Upper lobe of left lung (tissue), 6 donors: Measurements from ENCODE around the gene GATAD2B. TPM values are rescaled to one million over a fixed set of nuclear protein-coding genes. Genes with fewer than 3 reads are reported as not detected.
A peak's percentile ranks its signal among the peaks of the same experiment; 100 is the strongest.

ENCODE experiments used
- ATAC-seq, 2 donors: fragments of 200-7000 bp; cut with Tn5 transposase; one replicate each; pipeline ENCODE4 v1.9.1; 2022; ENCODE audit warnings: mild to moderate bottlenecking in 2 of 2, moderate library complexity in 2 of 2; ENCODE audit not compliant: low FRiP score in 2 of 2
- DNase-seq, 2 donors: peaks; one replicate each; pipeline ENCODE4 v3.0.0-alpha.2; 2019 to 2020
- H3K27ac ChIP-seq, 4 donors: fragments of 200-600 bp; sonication (generic); one replicate each; pipeline ENCODE4 v1.5.1; 2016 to 2019
- H3K27me3 ChIP-seq, 4 donors: fragments of 200-600 bp; sonication (generic); one replicate each; pipeline ENCODE4 v1.5.1; 2017 to 2019
- H3K36me3 ChIP-seq, 4 donors: fragments of 200-600 bp; sonication (generic); one replicate each; pipeline ENCODE4 v1.5.1; 2016 to 2019
- H3K4me1 ChIP-seq, 4 donors: fragments of 200-600 bp; sonication (generic); one replicate each; pipeline ENCODE4 v1.5.1; 2018 to 2019
- H3K4me3 ChIP-seq, 4 donors: fragments of 200-600 bp; sonication (generic); one replicate each; pipeline ENCODE4 v1.5.1; 2017 to 2019; ENCODE audit warnings: mild to moderate bottlenecking in 2 of 4, moderate library complexity in 1 of 4
- H3K9me3 ChIP-seq, 4 donors: fragments of 200-600 bp; sonication (generic); one replicate each; pipeline ENCODE4 v1.5.1; 2018 to 2019
- EP300 ChIP-seq, 4 donors: sonication (generic); formaldehyde crosslinking; IDR thresholded peaks; one replicate each; pipeline ENCODE4 v1.5.1; 2017; ENCODE audit warnings: antibody characterized with exemption in 4 of 4, control low read depth in 2 of 4
- POLR2A ChIP-seq, 4 donors: fragments of 450-650 bp; IDR thresholded peaks; one replicate each; pipeline ENCODE4 v1.5.1; 2016 to 2017; ENCODE audit warnings: antibody characterized with exemption in 4 of 4, mild to moderate bottlenecking in 2 of 4
- POLR2AphosphoS5 ChIP-seq, 2 donors: sonication (generic); formaldehyde crosslinking; IDR thresholded peaks; one replicate each; pipeline ENCODE4 v1.5.1; 2017; ENCODE audit warnings: antibody characterized with exemption in 2 of 2
- WGBS, 2 donors: methylation state at CpG; one replicate each; pipeline ENCODE4 v1.1.5; 2017 to 2018; 5-methylcytosine and 5-hydroxymethylcytosine counted together
- total RNA-seq, 6 donors: library from RNA; depleted of rRNA in 4 of 6; stranded (reverse); fragments of >200 nt in 4 of 6; gene quantifications; one replicate each; pipeline versions ENCODE4 v1.1.0 to v1.2.1, GENCODE V29; 2016 to 2021
- TF ChIP-seq, protein P1 (sequence below), 6 experiments: fragments of 450-650 bp in 4 of 6; fragments of 200-600 bp in 2 of 6; sonication (generic) in 2 of 6; IDR thresholded peaks; one replicate each; pipeline ENCODE4 v1.5.1; 2016 to 2019; ENCODE audit warnings: antibody characterized with exemption in 6 of 6
- donor health status: DM: no; HTN: no; CAD: no; lungs with moderate emphysema.
- donor health status: DM: no; HTN: yes; CAD: no; lungs with severe emphysema.

The GATAD2B gene
- total RNA-seq, 6 donors from 2014 or later, result 16.0 to 50.3 (median 37.8) TPM

DNA sequence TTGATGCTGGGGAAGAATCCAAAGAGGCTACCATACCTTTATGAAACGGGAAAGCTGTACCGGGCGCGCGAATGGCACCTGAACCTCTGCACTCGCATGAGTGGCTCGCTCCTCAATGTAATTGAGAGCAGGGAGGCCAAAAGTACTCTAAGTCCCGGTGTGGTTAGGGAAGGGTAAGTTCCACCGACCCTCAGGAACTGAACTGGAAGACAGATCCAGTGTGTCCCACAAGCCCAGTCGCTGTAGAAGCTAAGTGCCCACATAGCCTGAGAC lies 1.0 kb downstream of the GATAD2B start:
- Histone ChIP-seq H3K36me3 (no peaks in the 10 kb centered on the region), H3K4me3 (peak overlapping the region; percentile 73 to 93 (median 88)), H3K9me3 (no peaks in the 10 kb centered on the region), H3K27ac (peak overlapping the region; percentile 89 to 99 (median 91)), H3K4me1 (peaks cover 28 to 35% (median 31%) of the 10 kb centered on the region in 4 donors), H3K27me3 (no peaks in the 10 kb centered on the region)
- ATAC-seq (no peak), DNase-seq (no peak)
- WGBS, 2 donors, result 2 to 4% methylated on average over 10 of the region's 10 CpGs
- TF ChIP-seq EP300 (IDR thresholded peaks at IDR 0.05), result no peak
- TF ChIP-seq, protein P1, sequence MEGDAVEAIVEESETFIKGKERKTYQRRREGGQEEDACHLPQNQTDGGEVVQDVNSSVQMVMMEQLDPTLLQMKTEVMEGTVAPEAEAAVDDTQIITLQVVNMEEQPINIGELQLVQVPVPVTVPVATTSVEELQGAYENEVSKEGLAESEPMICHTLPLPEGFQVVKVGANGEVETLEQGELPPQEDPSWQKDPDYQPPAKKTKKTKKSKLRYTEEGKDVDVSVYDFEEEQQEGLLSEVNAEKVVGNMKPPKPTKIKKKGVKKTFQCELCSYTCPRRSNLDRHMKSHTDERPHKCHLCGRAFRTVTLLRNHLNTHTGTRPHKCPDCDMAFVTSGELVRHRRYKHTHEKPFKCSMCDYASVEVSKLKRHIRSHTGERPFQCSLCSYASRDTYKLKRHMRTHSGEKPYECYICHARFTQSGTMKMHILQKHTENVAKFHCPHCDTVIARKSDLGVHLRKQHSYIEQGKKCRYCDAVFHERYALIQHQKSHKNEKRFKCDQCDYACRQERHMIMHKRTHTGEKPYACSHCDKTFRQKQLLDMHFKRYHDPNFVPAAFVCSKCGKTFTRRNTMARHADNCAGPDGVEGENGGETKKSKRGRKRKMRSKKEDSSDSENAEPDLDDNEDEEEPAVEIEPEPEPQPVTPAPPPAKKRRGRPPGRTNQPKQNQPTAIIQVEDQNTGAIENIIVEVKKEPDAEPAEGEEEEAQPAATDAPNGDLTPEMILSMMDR (IDR thresholded peaks at IDR 0.05), result no peak

DNA sequence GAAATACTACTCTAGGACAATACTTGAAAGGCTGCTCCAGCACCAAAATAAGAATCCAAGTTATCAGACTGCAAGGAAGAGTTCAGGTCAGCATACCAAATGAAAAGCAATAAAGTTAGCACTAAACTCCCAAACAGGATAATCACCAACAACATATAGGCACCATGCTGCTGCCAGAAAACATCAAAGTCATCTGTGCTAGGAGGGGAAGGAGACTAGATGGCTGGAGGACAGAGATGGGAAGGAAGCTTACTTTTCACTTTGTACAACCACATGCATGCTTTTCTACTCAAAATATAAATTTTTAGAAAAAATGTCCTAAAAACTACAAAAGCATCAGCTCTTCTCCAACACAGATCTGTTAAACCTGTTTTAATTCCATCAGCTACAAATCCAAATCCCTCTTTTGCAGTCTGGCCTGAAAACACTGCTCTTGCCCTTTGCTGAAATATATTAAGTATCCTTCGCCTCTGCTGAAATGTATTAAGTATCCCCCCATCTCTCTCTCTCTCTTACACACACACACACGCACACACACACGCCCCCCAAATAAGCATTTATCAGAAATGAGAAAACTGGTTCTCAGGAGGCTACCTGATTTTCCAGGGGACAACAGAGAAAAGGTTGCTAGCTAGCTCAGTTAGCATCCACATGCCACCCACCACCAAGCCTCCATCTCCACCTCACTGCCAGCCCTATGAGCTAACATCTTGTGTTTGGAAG lies 1.5 kb downstream of the GATAD2B start:
- ATAC-seq (no peak), DNase-seq (no peak)
- Histone ChIP-seq H3K27me3 (no peaks in the 10 kb centered on the region), H3K4me3 (peak overlapping the region in 3 of 4 donors; percentile 86 to 93 (median 91)), H3K36me3 (peaks cover 0 to under 1% (median 0%) of the 10 kb centered on the region in 4 donors), H3K9me3 (no peaks in the 10 kb centered on the region), H3K4me1 (peaks cover 28 to 35% (median 31%) of the 10 kb centered on the region in 4 donors), H3K27ac (peak overlapping the region in 3 of 4 donors; percentile 89 to 99 (median 89))
- WGBS, 2 donors, result 33 to 34% methylated on average over 3 of the region's 3 CpGs
- TF ChIP-seq EP300 (IDR thresholded peaks at IDR 0.05), result no peak
- no peak for TF ChIP-seq POLR2A (IDR thresholded peaks at IDR 0.05)
- TF ChIP-seq, protein P1 (IDR thresholded peaks at IDR 0.05), result no peak
- TF ChIP-seq POLR2AphosphoS5 (IDR thresholded peaks at IDR 0.05), result no peak

DNA sequence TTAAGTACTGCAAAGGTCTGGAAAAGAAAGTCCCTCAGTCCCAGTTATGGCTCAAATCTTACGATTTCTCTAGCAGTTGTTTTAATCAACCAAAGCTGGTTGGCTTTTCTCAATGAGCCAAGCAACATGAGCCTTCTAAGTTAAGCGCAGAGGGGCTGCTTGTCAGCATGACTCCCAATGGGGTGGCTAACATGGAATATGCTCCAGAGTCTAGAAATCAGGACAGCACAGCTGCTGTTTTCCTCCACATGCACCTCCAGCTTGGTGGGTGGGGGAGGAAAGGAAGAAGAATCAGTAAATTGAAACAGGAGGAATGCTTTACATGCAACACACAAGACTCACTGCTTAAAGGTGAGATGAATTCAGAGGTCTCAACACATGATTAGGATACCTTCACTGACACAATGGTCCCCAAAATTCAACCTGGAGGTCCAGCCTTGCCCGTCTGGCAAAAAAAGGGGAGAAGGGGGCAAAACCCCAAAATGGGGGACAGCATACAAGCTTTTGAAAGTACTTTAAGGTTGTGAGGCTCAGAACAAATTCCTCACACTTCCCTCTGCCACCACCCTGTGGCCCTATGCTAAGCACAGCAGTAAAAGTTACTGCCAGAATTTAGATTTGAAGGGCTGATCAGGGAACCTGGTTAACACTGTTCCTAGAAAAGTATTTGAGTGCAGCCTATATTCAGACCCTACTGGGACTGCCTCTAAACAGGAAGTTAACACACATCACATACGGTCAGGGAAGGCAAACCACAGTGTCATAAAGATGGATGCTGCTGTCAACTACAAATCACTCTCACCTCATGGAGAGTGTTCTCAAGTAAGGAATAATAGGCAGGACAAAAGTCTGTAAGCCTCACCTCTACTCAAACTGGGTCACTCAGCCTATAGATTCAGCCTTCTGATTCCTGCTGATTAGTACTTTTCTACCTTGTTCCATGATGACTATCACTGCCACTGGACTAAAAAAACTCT lies 2.6 kb downstream of the GATAD2B start:
- Histone ChIP-seq H3K9me3 (no peaks in the 10 kb centered on the region), H3K4me3 (peak overlapping the region in 1 of 4 donors; percentile 91), H3K27ac (peak overlapping the region in 3 of 4 donors; percentile 26 to 99 (median 48)), H3K36me3 (peaks cover 0 to 5% (median 0%) of the 10 kb centered on the region in 4 donors), H3K4me1 (peaks cover 28 to 35% (median 31%) of the 10 kb centered on the region in 4 donors), H3K27me3 (no peaks in the 10 kb centered on the region)
- TF ChIP-seq POLR2AphosphoS5 (IDR thresholded peaks at IDR 0.05), result no peak
- TF ChIP-seq POLR2A (IDR thresholded peaks at IDR 0.05), result no peak
- TF ChIP-seq, protein P1 (IDR thresholded peaks at IDR 0.05), result no peak
- no peak for TF ChIP-seq EP300 (IDR thresholded peaks at IDR 0.05)
- ATAC-seq, result no peak
- no peak for DNase-seq
- WGBS, 2 donors, result 44 to 48% methylated on average over 4 of the region's 4 CpGs

DNA sequence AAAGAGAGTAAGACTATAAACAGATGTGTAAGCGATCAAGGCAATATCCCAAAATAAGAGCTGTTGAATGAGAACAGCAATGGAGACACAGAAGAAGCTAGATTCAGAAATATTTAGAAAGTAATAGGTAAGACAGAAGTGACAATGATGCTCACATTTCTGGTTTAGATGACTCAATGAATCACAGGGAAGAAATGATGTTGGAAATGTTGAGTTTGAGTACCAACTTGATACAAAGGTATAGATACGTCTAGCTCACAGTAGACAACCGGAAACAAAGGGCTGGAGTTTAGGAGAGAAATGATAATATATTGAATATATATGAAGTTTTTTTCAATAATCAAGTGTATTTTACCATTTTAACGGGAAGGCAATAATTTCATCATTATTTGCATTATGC lies 6.5 kb downstream of the GATAD2B start:
- Histone ChIP-seq H3K27me3 (no peaks in the 10 kb centered on the region), H3K27ac (no peak overlapping the region), H3K36me3 (peaks cover 0 to 5% (median 0%) of the 10 kb centered on the region in 4 donors), H3K4me3 (no peak overlapping the region), H3K9me3 (no peaks in the 10 kb centered on the region), H3K4me1 (peaks cover 15 to 33% (median 19%) of the 10 kb centered on the region in 4 donors)
- TF ChIP-seq POLR2A (IDR thresholded peaks at IDR 0.05) (no peak), EP300 (IDR thresholded peaks at IDR 0.05) (no peak), POLR2AphosphoS5 (IDR thresholded peaks at IDR 0.05) (no peak)
- TF ChIP-seq, protein P1 (IDR thresholded peaks at IDR 0.05), result no peak
- 89 to 93% methylated on average over 4 of the region's 4 CpGs for WGBS, 2 donors
- no peak for ATAC-seq
- DNase-seq, result no peak
